Fibroblast of upper back skin (primary cell): Measurements from ENCODE around the gene KIF13A.
"Not testable (repeated sequence)": the region's sequence is repeated elsewhere in the genome, so short reads cannot be mapped to it uniquely, and the experiment has no call there.

Experiments used
- DNase-seq: peaks from one replicate; pipeline ENCODE4 v3.0.0-alpha.2; 2013

The KIF13A gene

GRCh38 chr6:17869010-17869752, 118.3 kb downstream of the KIF13A start:
- peak; percentile 68 for DNase-seq

GRCh38 chr6:17867880-17868279, 119.6 kb downstream of the KIF13A start:
- peak; percentile 87 for DNase-seq

- DNase-seq: no peak
Measured at GRCh38 chr6:17866876-17867444, 120.5 kb downstream of the KIF13A start.

GRCh38 chr6:17865798-17866725, 121.4 kb downstream of the KIF13A start:
- DNase-seq: peak; percentile 87

- DNase-seq: no peak
Measured at GRCh38 chr6:17865243-17865642, 122.2 kb downstream of the KIF13A start.

GRCh38 chr6:17863901-17864754, 123.3 kb downstream of the KIF13A start:
- DNase-seq: peak; percentile 75

- DNase-seq: no peak
Measured at GRCh38 chr6:17861361-17861760, 126.1 kb downstream of the KIF13A start.

GRCh38 chr6:17859846-17860245, 127.6 kb downstream of the KIF13A start:
- DNase-seq: no peak

GRCh38 chr6:17858584-17858983, 128.9 kb downstream of the KIF13A start:
- DNase-seq: no peak

GRCh38 chr6:17857188-17857587, 130.2 kb downstream of the KIF13A start:
- DNase-seq: not testable (repeated sequence)

- DNase-seq: no peak
Measured at GRCh38 chr6:17856306-17856705, 131.1 kb downstream of the KIF13A start.

- DNase-seq: no peak
Measured at GRCh38 chr6:17855381-17855780, 132.1 kb downstream of the KIF13A start.

GRCh38 chr6:17853533-17853932, 133.9 kb downstream of the KIF13A start:
- DNase-seq: no peak

- peak; percentile 50 for DNase-seq
Measured at GRCh38 chr6:17851720-17852161, 135.7 kb downstream of the KIF13A start.

- no peak for DNase-seq
Measured at GRCh38 chr6:17851001-17851719, 136.3 kb downstream of the KIF13A start.

- DNase-seq: no peak
Measured at GRCh38 chr6:17850281-17850680, 137.2 kb downstream of the KIF13A start.

- no peak for DNase-seq
Measured at GRCh38 chr6:17847203-17847760, 140.2 kb downstream of the KIF13A start.

GRCh38 chr6:17846762-17847161, 140.7 kb downstream of the KIF13A start:
- DNase-seq: no peak

- DNase-seq: no peak
Measured at GRCh38 chr6:17845598-17845997, 141.8 kb downstream of the KIF13A start.

GRCh38 chr6:17844967-17845366, 142.5 kb downstream of the KIF13A start:
- DNase-seq: not testable (repeated sequence)
